Mesothelial cell of epicardium (in vitro differentiated cells): ENCODE measurements around the gene SRPK2. TPM values are rescaled to one million over a fixed set of nuclear protein-coding genes. Genes with fewer than 3 reads are reported as not detected.

Experiments used
- DNase-seq, 2 experiments: peaks; one replicate each; pipeline ENCODE4 v3.0.0; 2021; ENCODE audit warnings: low spot score in 2 of 2; ENCODE audit not compliant: unreplicated experiment in 2 of 2
- H3K27ac Mint-ChIP-seq: 2 replicates; pipeline ENCODE4 v1.8.0; 2021; ENCODE audit warnings: mixed read lengths
- H3K27me3 Mint-ChIP-seq: 2 replicates; pipeline ENCODE4 v1.8.0; 2021; ENCODE audit warnings: low read depth, mixed read lengths
- H3K36me3 Mint-ChIP-seq: 2 replicates; pipeline ENCODE4 v1.8.0; 2021; ENCODE audit warnings: mixed read lengths
- H3K4me1 Mint-ChIP-seq: 2 replicates; pipeline ENCODE4 v1.8.0; 2021; ENCODE audit warnings: mixed read lengths
- H3K4me3 Mint-ChIP-seq: 2 replicates; pipeline ENCODE4 v1.8.0; 2021; ENCODE audit warnings: mild to moderate bottlenecking, moderate library complexity, mixed read lengths
- H3K9me3 Mint-ChIP-seq: 2 replicates; pipeline ENCODE4 v1.8.0; 2021; ENCODE audit warnings: mixed read lengths
- CTCF ChIP-seq: fragments of 200-600 bp; sonication (generic); IDR thresholded peaks from one replicate; pipeline ENCODE4 v1.5.0; 2021; ENCODE audit warnings: antibody characterized with exemption; ENCODE audit not compliant: unreplicated experiment
- total RNA-seq: library from RNA; stranded (reverse); gene quantifications from 3 replicates; pipeline ENCODE4 v1.2.1, GENCODE V29; 2021

Gene SRPK2
- total RNA-seq, 1 donor from 2014 or later: 51.4 TPM

GRCh38 chr7:105389088-105389650, 448 bp upstream of the SRPK2 start:
- peak; percentile 42 to 59 for DNase-seq
- H3K36me3 Mint-ChIP-seq: peaks cover 3% of the 10 kb centered on the region
- TF ChIP-seq CTCF: no peak

DNA sequence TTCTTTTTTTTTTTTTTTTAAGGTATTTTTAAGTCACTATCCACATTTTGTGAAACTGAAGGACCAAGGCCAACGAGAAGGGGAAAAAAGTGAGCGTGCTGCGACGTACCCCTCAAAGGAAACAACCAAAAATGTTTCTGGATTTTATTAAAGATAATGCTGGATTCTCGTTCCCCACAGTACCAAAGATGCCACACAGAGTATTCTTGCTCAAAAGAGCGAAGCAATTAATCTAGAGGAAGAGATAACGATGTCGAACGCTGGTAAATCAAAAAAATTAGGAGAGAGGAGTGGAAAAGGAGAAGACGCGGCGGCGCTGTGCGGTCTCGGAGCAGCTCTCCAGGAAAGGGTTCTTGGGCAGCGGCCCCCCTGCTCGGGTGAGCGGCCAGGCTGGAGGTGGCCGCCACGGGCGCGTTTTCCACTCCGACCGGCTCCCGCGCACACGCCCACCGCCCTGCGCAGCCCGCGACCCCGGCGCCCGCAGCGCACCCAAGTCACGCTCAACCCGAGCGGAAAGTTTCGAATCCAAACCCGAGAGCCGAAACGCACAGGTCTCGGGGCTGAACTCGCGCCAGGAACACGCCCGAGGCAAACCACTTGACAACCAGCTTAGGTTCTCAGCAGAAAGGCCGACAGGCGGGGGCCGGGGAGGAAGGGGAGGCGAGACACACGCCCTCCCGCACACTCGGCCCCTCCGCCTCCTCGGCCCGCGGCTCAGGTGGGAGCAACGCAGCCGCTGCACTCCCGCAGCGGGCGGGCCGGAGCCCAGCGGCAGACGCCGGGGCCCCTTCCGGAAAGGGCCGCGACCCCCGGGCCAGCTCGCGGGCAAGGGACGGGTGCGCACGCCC, 989 bp downstream of the SRPK2 start:
- Mint-ChIP-seq H3K36me3 (peaks cover 3% of the 10 kb centered on the region), H3K4me3 (peak overlapping the region; percentile 83), H3K27ac (peak overlapping the region; percentile 86)

More at GRCh38 chr7:105389088-105389650, 448 bp upstream of the SRPK2 start:
- Mint-ChIP-seq H3K9me3 (no peaks in the 10 kb centered on the region), H3K27me3 (no peaks in the 10 kb centered on the region), H3K27ac (peak overlapping the region; percentile 92), H3K4me1 (peaks cover 10% of the 10 kb centered on the region), H3K4me3 (peak overlapping the region; percentile 93)

GRCh38 chr7:105377903-105378302, 10.8 kb downstream of the SRPK2 start:
- no peak overlapping the region for H3K27ac Mint-ChIP-seq
- no peak for DNase-seq
- H3K4me1 Mint-ChIP-seq: peaks cover 4% of the 10 kb centered on the region
- H3K27me3 Mint-ChIP-seq: no peaks in the 10 kb centered on the region
- no peak overlapping the region for H3K4me3 Mint-ChIP-seq
- H3K9me3 Mint-ChIP-seq: no peaks in the 10 kb centered on the region
- H3K36me3 Mint-ChIP-seq: no peaks in the 10 kb centered on the region
- TF ChIP-seq CTCF: no peak

More for the DNA sequence above, 989 bp downstream of the SRPK2 start:
- H3K27me3 Mint-ChIP-seq: no peaks in the 10 kb centered on the region
- H3K9me3 Mint-ChIP-seq: no peaks in the 10 kb centered on the region
- no peak for TF ChIP-seq CTCF
- peak; percentile 35 to 73 for DNase-seq
- peaks cover 10% of the 10 kb centered on the region for H3K4me1 Mint-ChIP-seq

DNA sequence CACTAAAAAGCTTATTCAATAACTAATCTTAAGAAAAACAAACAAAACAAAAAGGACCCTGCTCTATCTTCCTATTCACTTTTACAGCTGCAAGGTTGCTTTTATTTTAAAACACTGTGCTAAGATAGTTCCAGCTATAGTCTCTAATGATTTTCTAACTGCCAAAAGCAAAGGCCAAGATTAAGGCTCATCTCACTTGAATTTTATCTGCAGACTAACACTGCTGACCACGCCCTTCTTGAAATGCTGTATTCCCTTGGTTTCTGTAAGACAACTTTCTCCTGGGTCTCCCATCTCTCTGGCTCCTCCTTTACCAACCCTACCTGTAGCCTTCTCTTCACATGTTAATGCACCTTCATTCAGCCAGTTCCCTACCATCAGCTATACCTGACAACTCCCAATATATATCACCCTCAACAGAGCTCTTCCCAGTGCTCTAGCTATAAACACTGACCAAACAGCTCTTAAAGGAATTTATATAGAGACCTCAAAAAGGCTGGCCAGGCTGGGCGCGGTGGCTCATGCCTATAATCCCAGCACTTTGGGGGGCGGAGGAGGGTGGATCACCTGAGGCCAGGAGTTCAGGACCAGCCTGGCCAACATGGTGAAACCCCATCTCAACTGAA, 11.7 kb downstream of the SRPK2 start:
- H3K4me1 Mint-ChIP-seq: peaks cover 4% of the 10 kb centered on the region
- no peak for TF ChIP-seq CTCF
- no peaks in the 10 kb centered on the region for H3K36me3 Mint-ChIP-seq
- H3K27ac Mint-ChIP-seq: no peak overlapping the region
- no peaks in the 10 kb centered on the region for H3K27me3 Mint-ChIP-seq
- H3K9me3 Mint-ChIP-seq: no peaks in the 10 kb centered on the region
- no peak for DNase-seq
- H3K4me3 Mint-ChIP-seq: no peak overlapping the region

- H3K4me3 Mint-ChIP-seq: no peak overlapping the region
- no peak overlapping the region for H3K27ac Mint-ChIP-seq
These were observed 18.8 kb downstream of the SRPK2 start for GRCh38 chr7:105369944-105370343.

More at GRCh38 chr7:105369944-105370343, 18.8 kb downstream of the SRPK2 start:
- TF ChIP-seq CTCF: no peak
- Mint-ChIP-seq H3K27me3 (no peaks in the 10 kb centered on the region), H3K9me3 (no peaks in the 10 kb centered on the region), H3K36me3 (peaks cover 2% of the 10 kb centered on the region), H3K4me1 (peaks cover 4% of the 10 kb centered on the region)
- no peak for DNase-seq
